ENCODE measurements around the gene RBM33.
A peak's percentile ranks its signal among the peaks of the same experiment; 100 is the strongest.

The RBM33 gene

GRCh38 chr7:155811895-155812761 lies 167.7 kb downstream of the RBM33 start, which contains the start of gene SHH:
Gene SHH, minus strand, starts transcription at chr7:155812463. Its CDS starts 341 bp downstream, at chr7:155812122.
- no peak within 1 kb of the TSS for H3K4me3 ChIP-seq (ENCODE audit: low read depth, low read length)
- DNase-seq (ENCODE audit: low read depth) = no peak
- TF ChIP-seq CTCF (IDR thresholded peaks at IDR 0.05; ENCODE audit: low read depth, low read length, missing control alignments) = no peak

GRCh38 chr7:155813125-155813524 lies 168.7 kb downstream of the RBM33 start:
- no peak overlapping the region for H3K4me3 ChIP-seq (ENCODE audit: low read depth, low read length)
- no peak for TF ChIP-seq CTCF (IDR thresholded peaks at IDR 0.05; ENCODE audit: low read depth, low read length, missing control alignments)
- no peak for DNase-seq (ENCODE audit: low read depth)

- no peak for TF ChIP-seq CTCF (IDR thresholded peaks at IDR 0.05; ENCODE audit: low read depth, low read length, missing control alignments)
- no peak for DNase-seq (ENCODE audit: low read depth)
- no peak overlapping the region for H3K4me3 ChIP-seq (ENCODE audit: low read depth, low read length)
Measured at GRCh38 chr7:155813546-155814315, 169.3 kb downstream of the RBM33 start.

DNA sequence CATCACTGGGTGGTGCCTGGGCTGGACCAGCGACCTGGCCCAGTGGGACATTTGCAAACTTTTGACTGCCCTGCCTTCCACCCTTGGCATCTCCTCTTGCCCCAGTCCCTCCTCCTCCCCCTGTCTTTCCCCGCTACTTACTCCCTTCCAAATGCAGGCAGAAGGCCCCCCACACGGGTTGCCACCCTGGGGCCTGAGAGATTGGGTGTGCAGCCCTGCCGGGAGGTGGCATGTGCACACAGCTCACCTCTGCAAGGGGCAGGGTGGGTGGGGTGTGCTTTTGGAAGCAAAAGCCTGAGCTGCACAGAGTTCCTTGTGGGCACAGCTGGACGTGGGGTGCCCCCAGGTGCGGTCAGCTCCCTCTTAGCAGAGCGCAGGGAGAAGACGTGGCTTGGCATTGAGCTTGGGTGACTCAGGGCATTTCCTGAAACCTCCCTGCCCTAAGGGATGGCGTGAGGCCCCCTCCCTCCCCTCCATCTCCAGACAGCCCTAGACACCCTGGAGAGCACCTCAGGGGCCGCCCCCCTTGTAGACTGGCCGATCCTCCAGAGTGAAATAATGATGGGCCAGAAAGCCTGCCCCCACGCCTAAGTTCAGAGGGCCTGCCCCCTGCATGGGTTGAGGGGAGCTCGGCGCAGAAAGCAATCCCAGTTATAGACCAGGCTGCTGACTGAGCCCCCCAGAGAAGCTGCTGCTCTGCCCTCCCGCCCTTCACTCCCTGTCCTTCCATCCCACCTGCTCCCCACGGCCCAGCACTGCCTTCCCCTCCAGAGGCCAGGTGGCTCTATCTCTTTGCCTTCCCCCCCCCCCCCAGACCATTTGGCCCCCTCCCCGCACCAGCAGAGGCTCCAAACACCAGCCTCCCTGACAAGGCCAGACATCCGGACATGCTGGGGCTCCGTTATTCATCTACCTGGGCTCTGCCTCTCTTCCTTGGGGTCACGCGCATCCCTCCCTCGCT lies 170.1 kb downstream of the RBM33 start:
- DNase-seq (ENCODE audit: low read depth) = no peak
- H3K4me3 ChIP-seq (ENCODE audit: low read depth, low read length) = no peak overlapping the region
- no peak for TF ChIP-seq CTCF (IDR thresholded peaks at IDR 0.05; ENCODE audit: low read depth, low read length, missing control alignments)

DNA sequence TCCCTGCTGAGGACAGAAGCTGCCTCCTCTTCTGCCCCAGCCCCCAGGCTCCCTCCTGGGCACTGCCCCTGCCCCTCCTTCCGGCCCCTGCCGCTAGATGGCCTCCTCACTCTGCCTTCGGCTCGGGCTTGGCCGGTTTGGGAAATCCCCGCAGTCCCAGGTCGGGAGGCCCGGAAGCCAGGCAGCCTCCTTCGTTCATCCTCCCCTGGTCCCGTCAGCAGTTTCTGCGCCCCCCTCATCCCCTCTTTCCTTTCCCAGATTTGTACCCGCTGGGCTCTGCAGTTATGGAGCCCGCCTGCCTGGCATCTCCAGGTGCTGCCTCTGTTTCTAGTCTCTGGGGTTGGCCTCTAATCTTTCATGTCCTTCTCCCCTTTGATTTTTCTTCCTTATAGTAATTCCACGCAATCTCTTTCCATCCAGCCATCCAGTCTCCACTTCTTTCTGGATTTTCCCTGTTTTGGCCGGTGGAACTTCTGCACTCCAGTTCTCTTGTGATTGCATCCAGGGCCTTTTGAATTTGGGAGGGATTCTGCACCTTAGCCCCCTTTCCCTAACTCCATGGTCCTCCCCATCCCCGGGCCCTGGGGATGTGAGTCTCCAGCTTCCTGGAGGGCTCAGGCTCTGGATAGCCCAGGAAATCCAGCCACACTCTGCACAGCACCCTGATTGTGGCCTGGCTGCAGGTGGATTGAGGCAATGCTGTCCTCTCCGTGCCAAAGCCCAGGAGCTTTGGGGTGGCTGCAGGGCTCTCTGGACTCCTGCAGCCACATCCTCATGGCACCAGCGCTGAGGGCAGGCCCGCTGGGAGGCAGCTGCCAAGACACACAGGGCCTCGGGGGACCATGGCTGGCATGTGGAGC lies 171.1 kb downstream of the RBM33 start:
- TF ChIP-seq CTCF (IDR thresholded peaks at IDR 0.05; ENCODE audit: low read depth, low read length, missing control alignments) = peak; percentile 86
- DNase-seq (ENCODE audit: low read depth) = no peak
- H3K4me3 ChIP-seq (ENCODE audit: low read depth, low read length) = no peak overlapping the region

- TF ChIP-seq CTCF (IDR thresholded peaks at IDR 0.05; ENCODE audit: low read depth, low read length, missing control alignments) = no peak
- DNase-seq (ENCODE audit: low read depth) = no peak
- no peak overlapping the region for H3K4me3 ChIP-seq (ENCODE audit: low read depth, low read length)
Measured at GRCh38 chr7:155816192-155816508, 171.7 kb downstream of the RBM33 start.

Measured in GM12864 (cell line).